ENCODE measurements around the gene PCK2.

The PCK2 gene

DNA sequence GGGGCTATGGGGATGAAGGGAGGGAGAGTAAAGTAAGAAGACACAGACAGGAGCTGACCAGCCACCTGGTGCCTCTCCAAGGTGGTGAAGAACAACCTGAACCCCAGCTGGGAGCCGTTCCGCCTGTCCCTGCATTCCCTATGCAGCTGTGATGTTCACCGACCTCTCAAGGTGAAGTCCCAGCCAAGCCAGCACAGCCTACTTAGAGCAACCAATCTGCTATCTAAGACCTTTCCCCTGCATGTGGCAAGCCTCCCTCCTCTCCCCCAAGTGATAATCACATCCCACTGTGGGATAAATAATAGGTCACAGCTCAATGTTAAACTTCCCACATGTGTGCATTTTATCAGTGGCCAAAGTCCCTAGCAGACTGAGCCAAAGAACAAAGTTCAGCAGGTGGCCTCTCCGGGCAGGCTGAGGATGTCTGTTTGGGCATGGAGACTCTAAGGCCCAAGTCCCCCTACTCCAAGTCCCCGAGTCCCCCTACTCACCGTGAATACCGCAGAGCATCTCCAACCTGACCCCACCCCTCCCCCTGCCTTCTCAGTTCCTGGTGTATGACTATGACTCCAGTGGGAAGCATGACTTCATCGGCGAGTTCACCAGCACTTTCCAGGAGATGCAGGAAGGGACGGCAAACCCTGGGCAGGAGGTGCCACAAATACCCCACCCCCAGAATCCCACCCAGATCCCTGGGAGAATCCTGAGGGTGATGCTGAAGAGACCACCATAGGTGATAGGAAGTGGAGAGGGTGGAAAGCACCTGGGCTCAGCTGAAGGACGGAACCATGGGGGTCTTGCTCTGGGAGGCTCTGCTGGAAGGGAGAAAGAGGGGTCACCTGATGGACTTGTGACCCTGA, 19.3 kb upstream of the PCK2 start:
- DNase-seq (ENCODE audit: low read depth in 2 of 3, low spot score in 2 of 3) = no peak

DNA sequence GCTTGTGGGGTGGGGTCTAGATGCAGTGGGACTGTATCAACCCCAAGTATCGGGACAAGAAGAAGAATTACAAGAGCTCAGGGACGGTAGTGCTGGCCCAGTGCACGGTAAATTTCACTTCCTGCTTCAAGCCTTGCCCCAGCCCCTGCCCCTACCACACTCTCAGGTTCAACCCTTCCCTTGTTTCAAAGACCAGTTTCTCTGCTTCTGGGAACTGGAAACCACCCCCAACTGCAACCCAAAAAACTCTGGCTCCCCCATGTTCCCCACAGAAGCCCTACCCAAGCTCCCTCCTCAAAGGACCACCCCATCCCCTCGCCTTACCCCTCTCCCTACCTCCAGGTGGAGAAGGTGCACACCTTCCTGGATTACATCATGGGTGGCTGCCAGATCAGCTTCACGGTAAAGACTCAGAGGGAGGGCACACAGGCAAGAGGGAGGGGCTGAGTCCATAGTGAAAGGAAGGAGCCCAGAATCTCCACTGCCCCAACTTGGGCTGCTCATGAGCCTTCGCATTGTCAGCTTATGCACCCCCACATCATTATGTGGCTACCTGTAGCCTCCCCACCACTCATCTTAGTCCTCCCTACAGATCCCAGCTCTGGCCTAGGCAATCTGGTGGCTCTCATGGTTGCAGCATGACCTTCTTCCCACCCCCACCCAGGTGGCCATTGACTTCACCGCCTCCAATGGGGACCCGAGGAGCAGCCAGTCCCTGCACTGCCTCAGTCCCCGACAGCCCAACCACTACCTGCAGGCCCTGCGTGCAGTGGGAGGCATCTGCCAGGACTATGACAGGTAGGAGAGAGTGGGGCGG, 18.4 kb upstream of the PCK2 start:
- no peak for DNase-seq (ENCODE audit: low read depth in 2 of 3, low spot score in 2 of 3)

- no peak for DNase-seq (ENCODE audit: low read depth in 2 of 3, low spot score in 2 of 3)
Measured at GRCh38 chr14:24076302-24076601, 17.9 kb upstream of the PCK2 start.

GRCh38 chr14:24077086-24077485, 17.0 kb upstream of the PCK2 start:
- no peak for DNase-seq (ENCODE audit: low read depth in 2 of 3, low spot score in 2 of 3)

DNA sequence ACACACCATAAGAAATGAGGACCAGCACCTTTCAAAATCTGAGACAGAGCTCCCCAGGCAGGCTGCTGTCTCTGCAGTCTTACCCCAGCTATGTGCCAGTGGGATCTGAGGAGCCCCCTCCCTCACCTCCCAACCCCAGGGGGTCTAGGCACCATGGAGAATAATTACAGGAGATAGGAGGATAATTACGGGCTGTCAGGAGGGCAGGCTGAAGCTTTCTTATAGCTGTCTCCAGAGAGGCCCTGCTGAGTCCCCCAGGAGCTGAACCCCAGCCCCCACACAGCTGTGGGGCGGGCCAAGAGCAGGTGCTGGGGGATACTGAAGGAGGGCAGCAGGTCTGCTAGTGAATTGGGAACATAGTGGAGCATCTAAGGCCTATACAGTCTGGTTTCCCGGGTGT, 16.0 kb upstream of the PCK2 start:
- no peak for DNase-seq (ENCODE audit: low read depth in 2 of 3, low spot score in 2 of 3)

GRCh38 chr14:24079491-24080141, 14.5 kb upstream of the PCK2 start:
- DNase-seq (ENCODE audit: low read depth in 2 of 3, low spot score in 2 of 3) = no peak

DNA sequence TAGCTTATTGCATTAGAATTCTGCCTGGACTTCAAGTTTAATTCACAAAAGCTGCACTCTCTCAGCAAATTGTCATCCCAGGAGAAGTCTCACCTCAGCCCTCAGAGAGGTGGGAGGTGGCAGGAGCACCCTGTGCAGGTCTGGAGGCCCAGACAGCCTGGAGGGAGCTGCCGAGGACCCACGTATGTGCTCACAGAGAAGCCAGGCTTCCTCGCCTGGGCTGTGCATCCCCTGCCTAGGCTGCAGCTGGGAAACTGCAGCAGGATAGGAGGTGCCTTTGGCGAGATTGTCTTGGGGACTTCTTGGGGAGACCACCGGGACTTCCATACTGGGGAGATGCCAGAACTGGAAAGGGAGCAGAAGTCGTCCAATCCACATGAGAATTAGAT, 14.0 kb upstream of the PCK2 start:
- DNase-seq (ENCODE audit: low read depth in 2 of 3, low spot score in 2 of 3) = no peak

DNA sequence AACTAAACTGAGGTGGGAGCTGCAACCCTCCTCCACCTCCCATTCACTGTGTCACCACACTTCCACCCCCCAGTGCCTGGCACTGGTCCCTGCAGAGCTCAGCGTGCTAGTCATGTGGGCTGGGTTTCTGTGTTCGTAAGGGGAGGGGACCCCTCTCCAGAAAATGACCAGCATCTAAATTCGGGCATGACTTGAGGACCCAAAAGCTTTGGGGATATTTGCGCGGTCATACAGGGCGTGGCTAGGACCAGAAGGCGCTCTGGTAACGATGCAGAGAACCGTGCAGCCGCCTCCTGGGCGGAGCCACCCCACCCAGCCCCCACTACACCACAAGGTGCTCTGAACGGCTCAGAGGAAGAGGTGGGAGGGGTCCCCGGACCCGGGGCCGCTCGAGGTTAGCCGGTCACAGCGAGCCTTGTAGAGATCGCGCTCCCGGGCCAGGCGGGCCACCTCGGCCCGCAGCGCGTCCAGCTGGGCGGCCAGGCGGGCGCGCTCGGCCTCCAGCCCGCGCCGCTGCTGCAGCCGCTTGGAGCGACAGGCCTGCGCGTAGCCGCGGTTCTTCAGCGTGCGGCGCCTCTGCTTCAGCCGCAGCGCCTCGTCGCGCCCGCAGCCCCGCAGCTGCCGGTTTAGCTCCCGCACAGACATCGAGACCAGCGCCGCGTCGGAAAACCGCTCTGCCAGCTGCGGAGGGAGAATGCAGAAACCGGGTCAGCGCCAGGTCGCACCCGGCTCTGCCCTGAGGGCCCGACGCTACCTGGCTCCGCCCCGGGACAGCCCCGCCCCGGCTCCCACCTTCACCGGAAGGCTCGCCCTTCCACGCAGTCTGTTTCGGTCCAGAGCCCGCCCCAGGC, 13.0 kb upstream of the PCK2 start:
- DNase-seq (ENCODE audit: low read depth in 2 of 3, low spot score in 2 of 3) = peak; percentile 31 to 47 (median 42)

DNA sequence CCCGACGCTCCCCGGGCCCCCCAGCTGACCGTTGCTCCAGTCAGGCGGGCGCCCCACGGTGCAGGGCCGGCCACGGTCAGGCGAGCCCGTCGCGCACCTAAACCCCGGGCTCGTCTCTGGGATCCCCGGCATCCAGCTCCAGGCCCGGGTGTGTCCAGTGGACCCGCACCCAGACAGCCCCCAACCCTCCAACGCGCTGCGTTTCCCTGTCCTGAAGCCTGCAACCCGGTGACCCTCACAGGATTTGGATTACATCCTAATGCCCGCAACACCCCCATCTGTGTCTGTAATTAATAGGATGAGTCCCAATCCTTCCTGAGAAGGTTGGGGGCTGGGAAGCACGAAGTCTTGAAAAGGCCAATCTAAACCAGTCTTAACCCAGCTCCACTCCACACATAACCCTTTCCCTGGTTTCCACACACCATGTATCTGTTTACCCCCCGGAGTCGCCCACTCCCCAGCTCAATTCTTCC, 12.3 kb upstream of the PCK2 start:
- DNase-seq (ENCODE audit: low read depth in 2 of 3, low spot score in 2 of 3) = no peak

DNA sequence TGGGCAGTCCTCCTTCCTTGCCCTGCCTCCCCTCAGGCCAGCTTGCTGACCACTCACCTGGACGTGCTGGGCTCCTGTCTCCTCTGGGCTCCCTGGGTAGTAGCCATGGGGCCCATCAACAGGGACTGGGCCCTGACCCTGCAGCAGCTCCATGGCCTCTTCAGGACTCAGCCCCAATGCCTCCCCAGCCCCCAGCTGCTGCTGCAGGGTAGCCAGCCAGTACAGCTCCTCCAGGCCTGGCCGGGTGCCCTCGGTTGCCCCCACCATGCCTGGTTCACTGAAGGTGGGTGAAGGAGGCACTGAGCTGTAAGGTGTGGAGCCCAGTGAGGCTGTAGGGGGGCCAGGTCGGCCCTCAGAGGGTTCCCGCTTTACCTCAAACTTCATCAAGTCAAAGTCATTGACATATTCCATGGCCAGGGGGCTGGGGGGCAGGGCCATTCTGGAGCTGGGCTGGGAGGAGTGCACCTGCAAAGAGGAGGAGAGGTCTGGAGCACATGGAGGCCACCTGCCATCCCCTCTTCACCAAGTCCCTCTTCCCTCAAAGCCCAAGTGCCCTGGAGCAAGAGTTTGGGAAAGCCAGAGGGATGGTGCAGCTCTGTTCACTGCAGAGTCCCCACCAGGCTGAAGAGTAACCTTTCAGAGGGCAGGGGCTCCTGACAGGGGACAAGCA, 11.6 kb upstream of the PCK2 start:
- DNase-seq (ENCODE audit: low read depth in 2 of 3, low spot score in 2 of 3) = no peak

DNA sequence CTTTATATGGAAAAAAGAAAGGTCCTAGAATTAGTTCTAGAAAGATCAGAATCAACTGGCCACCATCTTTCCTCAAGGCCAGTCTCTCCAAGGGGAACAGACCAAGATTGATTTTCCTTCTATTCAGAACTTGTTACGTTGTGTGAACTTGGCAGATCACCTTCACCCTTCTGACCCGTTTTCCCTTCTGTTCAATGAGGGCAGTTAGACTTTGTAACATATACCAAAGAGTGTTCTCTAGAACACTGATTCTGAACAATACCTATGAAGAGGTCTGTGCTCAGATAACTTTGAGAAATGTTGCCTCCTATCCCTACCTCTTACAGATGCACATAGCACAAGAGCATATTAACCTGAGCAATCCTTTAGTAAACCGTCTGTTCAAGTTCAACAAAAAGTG, 10.6 kb upstream of the PCK2 start:
- no peak for DNase-seq (ENCODE audit: low read depth in 2 of 3, low spot score in 2 of 3)

DNA sequence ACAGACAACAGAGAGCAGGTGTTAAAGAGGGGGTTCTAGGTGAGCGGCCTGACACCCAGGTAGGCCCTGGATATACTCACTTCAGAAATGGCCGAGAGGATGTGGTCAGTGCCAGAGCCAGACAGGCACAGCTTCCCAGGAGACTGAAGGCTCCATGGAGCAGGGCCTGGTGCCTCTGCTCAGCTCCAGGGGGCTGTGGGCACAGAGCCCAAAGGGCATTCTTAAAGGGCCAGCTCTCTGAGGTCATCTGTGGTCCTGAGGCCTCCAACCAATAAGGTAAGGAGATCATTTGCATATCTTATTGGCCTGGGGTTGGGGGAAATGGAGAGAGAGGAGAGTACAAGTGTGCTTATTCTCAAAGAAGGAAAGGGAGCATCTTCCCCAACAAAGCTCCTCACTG, 9.7 kb upstream of the PCK2 start:
- no peak for DNase-seq (ENCODE audit: low read depth in 2 of 3, low spot score in 2 of 3)

GRCh38 chr14:24085215-24085614, 8.9 kb upstream of the PCK2 start:
- DNase-seq (ENCODE audit: low read depth in 2 of 3, low spot score in 2 of 3) = no peak

DNA sequence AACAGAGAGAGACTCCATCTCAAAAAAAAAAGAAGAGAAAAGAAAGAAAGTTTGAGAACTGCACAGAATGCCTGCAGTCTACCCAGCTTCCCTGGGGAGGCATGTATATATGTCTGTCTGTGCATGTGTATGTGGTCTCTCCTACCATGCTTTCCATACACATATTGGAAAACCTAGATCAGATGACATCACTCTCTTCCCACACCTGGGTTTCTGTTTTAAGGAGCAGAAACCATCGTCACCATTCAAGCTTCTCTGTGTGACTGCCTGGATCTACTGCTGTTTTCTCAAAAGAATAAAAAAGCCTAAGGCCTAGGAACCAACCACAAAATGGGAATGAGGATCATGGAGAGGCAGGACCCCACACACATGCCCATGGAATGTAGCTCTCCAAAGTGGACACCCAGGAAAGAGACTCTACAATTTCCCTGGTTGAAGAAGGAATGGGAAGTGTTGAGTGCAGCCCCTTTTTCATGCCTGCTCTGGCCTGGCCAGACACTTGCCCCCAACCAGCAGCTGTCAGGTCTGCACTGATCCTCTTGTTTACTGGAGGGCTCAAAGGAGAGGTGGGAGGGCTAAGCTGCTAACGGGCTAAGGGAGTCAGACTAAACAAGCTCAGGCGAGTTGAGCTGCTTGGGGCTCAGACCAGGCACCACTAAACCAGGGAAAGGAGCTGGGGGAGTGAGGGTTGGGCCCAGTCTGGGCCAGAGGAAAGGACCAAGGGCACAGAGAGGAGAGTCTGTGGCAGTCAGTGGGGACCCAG, 7.7 kb upstream of the PCK2 start:
- no peak for DNase-seq (ENCODE audit: low read depth in 2 of 3, low spot score in 2 of 3)

GRCh38 chr14:24087004-24087403, 7.1 kb upstream of the PCK2 start:
- no peak for DNase-seq (ENCODE audit: low read depth in 2 of 3, low spot score in 2 of 3)

GRCh38 chr14:24088095-24088494, 6.0 kb upstream of the PCK2 start:
- DNase-seq (ENCODE audit: low read depth in 2 of 3, low spot score in 2 of 3) = no peak

DNA sequence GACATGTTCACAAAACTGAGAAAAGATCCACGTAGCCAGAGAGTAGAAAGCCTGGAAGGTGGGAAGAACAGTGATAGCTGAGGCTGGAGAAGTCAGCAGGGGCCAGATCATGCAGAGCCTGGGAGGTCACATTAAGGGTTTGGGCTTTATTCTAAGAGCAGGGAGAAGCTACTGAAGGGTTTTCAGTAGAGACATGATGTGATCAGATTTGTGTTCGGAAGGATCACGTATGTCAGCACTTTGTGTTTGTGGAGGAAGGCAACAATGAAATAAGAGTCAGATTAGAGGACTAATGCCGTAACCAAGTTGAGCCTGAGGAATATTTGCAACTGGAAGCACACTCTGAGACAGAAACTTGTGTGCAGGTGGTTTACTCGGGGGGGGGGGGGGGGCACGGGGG, 4.2 kb upstream of the PCK2 start:
- no peak for DNase-seq (ENCODE audit: low read depth in 2 of 3, low spot score in 2 of 3)

GRCh38 chr14:24092110-24092504, 2.0 kb upstream of the PCK2 start:
- DNase-seq (ENCODE audit: low read depth in 2 of 3, low spot score in 2 of 3) = no peak

DNA sequence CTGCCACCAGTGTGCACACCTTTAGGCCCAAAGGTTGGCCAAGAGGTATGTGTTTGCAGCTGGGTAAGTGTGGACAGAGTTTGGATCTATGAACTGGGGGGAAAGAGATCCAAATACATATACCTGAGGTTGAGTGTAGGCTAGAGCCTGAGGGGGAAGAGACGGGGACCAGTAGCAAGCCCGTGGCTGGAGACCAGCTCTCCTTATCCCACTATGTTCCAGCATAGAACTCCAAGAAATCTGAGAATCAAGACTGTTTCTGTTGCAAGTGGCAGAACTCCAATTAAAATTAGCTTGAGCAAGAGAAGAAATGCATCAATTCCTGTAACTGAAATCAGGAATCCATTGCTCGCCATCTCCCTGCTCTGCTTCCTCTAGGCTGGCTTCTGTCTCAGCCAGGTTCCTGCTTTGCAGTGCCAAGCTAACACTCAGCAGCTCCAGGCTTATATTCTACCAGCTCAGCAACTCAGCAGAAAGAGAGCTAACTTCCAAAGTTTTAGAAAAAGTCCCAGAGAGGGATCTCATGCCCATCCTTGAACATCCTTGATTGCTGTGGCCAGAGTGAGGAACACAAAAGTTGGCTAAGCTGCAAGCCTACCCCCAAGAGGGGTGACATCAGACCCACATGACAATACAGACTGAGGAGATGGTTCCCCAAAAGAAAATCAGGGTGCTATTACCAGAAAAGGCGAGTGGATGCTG, 1.5 kb upstream of the PCK2 start:
- no peak for DNase-seq (ENCODE audit: low read depth in 2 of 3, low spot score in 2 of 3)
